ENCODE results near the gene RPN2.

DNA sequence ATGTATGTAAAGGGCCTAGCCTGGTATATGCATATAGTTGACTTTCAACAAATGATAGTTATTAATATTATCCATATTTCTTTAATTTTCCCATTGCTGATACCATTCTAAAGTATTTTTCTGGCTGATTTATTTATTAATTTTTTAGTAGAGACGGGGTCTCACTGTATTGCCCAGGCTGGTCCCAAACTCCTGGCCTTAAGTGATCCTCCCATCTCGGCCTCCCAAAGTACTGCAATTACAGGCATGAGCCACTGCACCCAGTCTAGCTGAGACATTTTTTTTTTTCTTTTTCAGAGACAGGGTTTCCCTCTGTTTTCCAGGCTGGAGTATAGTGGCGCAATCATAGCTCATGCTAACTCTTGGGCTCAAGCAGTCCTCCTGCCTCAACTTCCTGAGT lies 30.1 kb downstream of the RPN2 start:
- TF ChIP-seq CTCF (IDR thresholded peaks at IDR 0.05) (no peak), EZH2 (IDR thresholded peaks at IDR 0.05; ENCODE audit: borderline replicate concordance, insufficient read depth, low read depth, low read length, poor library complexity, severe bottlenecking) (no peak)

All from B cell (primary cell).